GM04503 (cell line): ENCODE measurements around the gene SLC6A19.
"Not testable (repeated sequence)": the region's sequence is repeated elsewhere in the genome, so short reads cannot be mapped to it uniquely, and the experiment has no call there.

Source experiments
- DNase-seq: peaks from one replicate; pipeline ENCODE4 v3.0.0-alpha.2; 2012; ENCODE audit warnings: low read depth

Gene SLC6A19

DNA sequence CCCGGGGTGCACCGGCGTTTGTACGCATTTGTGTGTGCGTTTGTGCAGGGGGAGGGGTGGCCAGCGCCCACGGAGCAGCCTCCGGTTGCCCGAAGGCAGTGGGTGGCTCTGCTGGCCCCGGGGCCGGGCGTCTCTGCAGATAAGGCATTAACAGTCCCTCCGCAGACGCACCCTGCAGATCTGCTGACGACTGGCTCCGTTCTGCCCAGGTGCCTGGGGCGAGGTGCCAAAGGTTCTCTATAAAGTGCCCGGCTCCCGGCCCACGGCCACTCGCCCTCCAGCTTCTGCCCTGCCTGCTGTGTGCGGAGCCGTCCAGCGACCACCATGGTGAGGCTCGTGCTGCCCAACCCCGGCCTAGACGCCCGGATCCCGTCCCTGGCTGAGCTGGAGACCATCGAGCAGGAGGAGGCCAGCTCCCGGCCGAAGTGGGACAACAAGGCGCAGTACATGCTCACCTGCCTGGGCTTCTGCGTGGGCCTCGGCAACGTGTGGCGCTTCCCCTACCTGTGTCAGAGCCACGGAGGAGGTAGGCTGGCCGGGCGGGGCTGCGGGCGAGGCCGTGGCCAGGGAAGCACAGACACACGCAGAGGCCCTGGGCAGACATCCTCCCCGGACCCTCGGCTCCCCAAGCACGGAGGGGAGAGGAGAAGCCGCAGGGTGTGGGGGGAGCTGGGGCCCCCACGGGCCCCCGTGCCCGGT is at the start of gene SLC6A19:
TSS of gene SLC6A19 (plus strand) at position 269 of the 699 bp plus-strand sequence. CDS start at position 325, 56 bp downstream.
- DNase-seq = no peak

DNA sequence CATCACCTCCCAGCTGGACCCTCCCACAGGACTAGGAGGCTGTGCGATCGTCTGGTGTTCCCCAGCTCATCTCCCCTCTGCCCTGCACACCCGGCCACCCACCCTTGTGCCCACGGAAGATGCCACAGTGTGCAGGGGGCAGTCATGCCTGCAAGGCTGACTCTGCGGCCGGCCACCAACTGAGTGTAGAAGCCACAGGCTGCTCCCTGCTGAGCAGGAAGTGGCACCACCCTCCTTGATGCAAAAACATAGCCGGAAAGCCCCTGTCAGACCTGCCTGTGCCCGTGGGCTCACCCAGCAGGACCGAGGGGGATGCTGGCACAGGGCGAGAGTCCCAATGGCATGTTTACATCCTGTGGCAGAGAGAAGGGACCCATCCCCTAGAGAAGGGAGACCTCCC is 49.2 kb upstream of the SLC6A19 start:
- DNase-seq = no peak

DNA sequence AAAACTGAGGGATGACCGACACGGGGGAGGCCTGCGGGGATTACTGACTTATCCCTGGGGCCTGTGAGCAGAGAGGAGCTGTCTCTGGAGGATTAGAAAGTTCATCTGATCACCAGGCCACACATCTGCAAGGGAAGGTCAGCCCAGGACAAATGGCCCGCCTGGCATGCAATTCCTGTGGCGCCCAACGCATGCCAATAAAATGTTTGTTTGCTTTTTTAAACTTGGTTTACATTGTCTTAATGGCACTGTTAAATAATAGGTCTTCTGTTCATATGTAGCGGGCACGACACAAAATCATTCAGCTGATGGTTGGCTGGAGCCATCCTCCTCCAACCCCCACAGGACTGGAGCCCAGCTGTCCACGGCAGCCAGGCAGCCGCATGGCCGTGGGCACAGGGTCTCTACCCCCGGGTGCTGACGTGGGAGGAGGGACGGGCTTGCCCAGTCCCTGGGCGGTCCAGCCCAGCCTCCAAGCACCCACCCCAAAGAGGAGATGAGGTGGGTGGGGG is 48.6 kb upstream of the SLC6A19 start:
- DNase-seq = no peak

DNA sequence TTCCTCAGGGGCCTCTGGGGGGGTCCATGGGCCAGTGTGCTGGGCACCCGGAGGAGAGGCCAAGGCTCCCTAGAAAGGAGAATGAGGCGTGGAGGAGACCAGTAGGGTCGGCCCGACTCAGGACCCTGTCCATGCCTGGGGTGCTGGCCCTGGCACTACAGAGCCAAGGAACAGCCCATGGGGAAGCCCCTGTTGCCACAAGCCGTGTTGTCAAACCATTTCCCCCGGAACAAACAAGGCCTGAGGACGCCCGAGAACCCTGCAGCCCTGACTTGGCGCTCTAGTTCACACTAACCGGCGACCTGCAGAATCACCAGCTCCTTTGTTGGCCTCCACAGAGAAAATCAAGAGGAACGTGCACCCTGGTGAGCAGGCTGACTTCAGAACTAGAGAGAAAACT is 48.0 kb upstream of the SLC6A19 start:
- no peak for DNase-seq

DNA sequence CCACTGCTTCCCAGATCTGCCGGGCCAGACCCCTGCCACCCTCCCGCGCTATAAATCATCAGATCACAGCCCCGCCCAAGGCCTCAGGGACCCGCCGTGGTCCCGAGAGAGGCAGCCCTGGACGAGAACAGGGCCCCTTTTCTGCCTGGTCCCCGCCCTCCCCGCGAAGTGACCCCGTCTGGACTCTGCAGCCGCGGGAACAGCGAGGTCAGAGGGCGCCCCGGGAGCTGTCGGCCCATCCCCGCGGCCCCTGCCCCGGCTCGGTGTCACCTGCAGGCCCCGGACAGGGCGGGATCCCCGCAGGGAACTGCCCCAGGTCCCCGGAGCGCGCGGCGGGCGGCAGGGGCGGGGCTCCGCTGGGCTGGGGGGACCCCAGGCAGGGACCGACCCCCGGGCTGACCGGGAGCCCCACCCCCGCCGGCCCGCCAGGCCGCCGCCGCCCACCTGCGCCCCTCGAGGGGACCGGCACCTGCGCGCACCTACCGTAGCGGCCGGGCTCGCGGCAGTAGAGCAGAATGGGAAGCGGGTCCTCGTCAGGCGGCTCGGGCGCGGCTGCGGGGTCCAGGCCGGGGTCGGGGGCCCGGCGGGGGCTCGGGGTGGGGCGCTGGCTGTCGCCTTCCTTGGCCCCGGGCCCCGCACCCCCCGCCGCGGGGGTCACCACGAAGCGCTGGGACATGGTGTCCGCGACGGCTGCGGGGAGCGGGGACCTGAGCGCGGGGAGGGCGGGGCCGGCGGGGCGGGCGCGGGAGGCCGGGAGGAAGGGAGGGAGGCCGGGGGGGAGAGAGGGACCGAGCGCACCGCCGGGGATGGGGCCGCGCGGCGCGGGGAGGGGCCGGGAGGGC is 46.0 kb upstream of the SLC6A19 start:
- no peak for DNase-seq

DNA sequence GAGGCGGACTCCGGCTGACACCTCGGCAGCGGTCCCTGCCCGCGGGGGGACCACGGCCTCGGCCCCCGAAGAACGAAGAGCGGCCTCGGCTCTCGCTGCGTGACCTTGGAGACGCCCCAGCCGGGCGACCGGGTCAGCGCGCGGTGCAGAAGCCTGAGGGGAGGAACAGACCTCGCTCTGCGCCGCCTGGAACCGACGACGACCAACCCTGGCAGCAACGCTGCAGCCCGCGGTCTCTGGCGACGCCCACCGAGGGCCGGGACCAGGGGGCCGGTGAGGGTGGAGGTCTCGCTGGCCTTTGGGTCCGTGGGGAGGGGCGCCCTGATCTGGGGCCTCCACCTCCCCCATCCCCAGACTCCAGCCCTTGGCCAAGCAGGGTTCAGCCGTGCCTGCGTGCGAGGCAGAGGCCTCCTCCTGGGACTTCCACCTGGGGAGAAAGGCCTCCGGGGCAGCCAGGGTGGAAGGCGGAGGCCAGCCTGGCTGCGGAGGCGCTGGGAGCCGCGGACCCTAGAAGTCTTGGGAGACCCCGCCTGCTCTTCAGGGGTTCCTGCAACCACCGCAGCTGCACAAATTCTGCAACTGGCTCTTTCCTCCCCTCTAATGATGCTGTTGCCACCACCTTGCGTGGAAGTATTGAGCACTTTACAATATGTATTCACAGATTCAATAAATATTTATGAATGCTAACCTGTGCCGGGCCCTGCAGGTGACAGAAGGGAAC is 45.2 kb upstream of the SLC6A19 start:
- no peak for DNase-seq

DNA sequence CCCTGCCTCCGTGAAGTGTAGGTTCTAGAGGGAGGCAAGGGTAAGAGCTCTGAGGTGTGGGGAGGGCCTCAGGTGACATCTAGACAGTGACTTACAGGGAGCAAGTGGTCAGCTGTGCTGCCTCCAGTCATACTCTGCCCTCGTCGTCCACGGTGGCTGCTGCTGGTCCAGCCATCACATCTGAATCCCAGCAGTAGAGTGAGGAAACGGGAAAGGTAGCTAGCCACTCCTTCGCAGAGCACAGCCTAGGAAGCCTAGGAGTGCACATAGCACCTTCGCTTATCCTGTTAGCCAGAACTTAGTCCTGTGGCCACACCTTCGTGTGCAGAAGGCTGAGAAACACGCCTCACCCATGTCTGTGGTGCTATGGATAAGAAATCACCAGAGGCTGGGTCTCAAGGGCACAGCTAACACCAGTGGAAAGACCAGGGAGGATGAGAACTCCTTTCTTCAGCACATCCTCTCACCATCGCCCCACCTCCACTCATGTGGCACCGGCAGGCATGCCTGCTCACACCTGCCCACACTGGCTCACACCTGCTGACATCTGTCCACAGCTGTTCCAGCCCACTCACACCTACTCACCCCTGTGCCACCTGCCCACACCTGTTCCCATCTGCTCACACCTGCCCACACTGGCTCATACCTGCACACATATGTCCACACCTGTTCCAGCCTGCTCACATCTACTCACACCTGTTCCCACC is 44.5 kb upstream of the SLC6A19 start:
- DNase-seq = no peak

DNA sequence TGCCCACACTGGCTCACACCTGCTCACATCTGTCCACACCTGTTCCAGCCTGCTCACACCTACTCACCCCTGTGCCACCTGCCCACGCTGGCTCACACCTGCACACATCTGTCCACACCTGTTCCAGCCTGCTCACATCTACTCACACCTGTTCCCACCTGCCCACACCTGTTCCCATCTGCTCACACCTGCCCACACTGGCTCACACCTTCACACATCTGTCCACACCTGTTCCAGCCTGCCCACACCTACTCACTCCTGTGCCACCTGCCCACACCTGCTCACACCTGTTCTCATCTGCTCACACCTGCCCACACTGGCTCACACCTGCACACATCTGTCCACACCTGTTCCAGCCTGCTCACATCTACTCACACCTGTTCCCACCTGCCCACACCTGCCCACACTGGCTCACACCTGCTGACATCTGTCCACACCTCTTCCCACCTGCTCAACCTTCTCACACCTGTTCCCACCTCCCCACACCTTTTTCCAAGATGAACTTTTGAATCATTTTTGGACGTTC is 43.9 kb upstream of the SLC6A19 start:
- not testable (repeated sequence) for DNase-seq

DNA sequence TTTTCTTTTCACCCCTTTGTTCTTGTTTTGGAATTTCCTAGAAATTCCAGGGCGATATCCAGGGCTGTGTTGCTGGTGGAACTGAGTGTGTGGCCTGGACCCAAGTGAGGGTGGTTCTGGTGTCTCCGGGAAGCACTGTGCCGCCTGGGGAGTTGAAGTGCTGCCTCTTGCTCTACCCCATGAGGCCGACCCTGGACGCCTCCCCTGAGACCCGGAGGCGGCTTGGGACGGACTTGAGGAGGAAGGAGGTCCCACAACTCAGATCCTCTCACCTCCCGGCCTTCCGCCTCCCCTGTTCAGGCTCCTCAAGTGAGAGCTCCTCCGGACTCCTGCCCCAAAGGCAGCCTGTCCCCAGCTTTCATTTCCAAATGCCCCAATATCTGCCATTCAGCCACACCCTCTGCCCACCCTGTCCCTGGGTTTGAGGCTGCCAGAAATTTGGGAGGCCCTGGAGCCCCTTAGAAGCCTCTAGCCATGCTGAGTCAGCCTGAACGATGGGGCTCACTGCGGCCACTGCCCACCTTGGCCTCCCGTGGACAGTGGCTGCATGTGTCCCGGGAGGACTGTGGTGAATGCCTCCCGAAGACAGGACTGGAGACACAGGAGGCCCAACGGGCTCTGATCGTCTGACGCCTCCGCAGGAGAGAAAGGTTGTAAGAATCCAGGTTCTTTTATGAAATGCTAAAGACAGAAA is 42.6 kb upstream of the SLC6A19 start:
- no peak for DNase-seq

DNA sequence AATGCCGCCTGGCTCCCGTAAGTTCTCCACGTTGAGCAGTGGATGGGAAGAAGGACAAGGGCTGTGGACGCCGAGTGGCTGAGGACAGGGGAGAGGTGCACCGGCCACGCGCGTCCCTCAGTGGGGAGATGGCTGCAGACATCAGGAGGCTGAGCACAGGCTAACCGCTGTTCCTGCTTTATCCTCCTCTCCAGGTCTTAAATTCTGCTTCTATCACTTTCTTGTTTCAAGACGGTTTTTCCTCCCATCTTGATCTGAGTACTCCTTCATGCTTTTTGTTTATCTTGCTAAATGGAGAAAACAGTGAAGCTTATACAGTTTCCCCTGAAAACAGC is 42.1 kb upstream of the SLC6A19 start:
- DNase-seq = no peak

DNA sequence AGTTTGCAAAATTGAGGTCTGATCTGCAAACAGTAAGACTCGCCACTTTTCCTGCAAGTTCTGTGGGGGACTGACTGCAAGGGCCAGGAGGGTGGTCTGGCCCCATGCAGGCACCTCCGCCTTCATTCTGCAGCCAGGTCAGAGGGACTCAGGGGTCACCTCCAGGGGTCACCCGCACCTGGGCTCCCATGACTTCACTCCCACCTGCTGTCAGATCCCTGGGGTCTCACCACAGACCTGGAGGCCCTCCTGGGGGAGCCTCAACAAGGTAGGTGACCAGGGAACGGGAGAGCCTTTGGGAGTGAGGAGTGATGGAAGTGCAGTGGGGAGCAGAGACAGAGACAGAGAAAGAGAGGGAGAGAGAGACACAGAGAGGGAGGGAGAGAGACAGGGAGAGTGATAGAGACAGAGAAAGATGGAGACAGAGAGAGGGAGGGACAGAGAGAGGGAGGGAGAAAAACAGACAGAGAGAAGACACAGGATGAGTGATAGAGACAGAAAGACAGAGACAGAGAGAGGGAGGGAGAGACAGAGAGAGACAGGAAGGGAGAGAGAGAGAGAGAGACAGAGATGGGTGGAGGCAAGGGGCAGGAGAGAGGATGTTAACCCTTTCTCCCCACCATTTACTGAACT is 41.5 kb upstream of the SLC6A19 start:
- no peak for DNase-seq

DNA sequence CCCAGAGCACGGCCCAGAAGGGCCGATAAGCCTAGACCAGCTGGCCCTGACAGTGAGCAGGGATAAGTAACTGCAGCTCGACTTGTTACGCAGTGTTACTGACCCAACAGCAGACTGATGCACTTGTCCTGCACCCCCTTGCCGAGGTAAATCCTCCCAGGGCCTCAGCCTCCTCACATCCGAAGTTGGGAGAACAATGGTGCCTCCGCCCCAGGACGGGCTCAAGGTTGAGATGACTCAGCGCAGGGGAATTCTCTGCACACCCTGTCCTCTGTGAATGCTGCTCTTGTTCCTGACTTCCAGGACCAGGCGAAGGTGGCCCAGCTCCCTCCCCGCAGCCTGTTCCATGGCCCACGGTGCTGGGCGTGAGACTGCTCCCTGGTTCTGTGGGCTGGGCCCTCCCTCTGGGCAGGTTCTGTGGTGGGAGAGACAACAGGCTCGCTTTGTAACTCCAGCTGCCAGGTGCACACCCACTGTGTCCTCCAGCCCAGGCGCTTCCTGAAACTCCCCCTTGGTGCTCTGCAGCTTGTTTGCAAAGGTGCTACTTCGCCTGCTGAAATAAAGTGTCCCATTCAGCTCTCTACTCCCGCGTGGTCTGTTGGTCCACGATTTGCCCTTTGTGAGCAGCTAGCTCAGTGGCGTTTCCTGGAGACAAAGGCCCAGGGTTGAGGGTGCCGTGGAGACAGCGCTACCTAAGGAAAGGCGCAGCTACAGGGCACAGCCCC is 40.1 kb upstream of the SLC6A19 start:
- DNase-seq = no peak

DNA sequence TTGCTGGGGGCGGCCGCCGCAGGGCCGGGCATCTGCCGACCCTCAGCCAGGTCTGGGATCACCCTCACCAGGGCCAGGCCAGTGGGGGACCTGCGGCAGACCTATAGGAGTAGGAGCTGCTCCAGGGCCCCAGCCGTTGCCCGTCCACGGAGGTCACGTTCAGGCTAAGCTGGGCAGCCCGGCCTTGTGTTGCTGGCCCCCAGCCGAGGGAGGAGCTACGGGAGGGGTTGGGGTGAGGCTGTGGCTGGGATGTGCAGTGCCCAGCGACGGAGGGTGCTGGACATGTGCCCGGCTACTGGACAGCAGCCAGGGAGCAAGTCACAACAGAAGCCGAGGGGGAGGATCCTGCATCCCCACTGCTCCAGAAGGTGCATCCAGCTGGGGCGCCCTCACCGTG is 39.6 kb upstream of the SLC6A19 start:
- DNase-seq = no peak

DNA sequence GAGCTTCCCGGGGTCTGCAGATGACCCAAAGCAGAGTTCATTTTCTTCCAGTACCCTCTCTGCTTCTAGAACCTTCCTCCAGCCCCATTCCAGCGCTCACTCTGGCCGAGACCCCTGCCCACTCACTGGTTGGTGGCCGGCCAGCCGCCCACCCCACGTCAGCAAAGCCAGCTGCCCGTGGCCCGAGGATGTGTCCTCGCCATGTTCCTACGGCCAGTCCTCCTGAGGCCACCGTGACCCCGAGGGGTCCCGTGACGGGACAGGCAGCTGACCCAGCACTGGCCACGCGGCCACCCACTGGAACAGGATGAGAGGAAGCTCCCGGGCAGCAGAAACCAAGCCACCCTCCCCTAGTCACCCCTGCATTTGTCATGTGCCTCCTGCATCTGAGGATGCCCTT is 39.1 kb upstream of the SLC6A19 start:
- no peak for DNase-seq

DNA sequence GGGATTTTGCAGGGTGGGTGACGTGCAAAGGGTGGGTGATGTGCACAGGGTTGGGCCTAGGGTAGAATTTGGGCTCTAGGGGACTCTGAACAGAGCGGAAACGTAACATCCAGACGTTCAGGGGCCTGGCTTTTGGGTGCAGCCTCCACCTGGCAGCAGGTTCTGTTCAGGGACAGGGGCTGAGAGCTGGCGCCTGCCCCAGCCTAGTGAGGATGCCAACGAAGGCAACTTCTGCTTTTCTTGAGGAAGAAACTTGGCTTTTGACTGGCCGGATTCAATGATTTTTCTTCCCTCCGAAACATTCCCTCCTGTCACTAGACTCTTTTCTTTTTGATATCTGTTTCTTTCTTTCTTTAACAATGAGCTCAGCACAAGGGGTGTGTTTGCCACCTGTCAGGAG is 38.6 kb upstream of the SLC6A19 start:
- no peak for DNase-seq

DNA sequence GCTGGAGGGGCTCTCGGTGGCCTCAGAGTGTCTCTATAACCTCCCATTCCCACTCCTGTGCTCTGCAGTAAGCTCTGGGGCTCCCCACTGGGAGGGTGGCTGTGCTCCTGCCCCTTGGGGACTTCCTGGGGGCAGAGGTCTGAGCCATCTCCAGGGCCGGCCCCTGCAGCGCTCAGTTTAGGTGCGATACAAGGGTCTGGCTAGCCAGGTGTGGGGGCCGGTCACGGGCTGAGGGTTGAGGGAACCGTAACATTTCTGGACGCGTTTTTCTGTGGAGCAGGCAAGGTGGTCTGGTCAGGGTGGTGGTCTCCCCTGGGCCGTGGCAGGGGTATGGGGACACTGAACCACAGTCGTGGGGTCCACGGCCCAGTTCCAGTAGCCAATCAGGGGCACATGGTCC is 38.0 kb upstream of the SLC6A19 start:
- DNase-seq = no peak

DNA sequence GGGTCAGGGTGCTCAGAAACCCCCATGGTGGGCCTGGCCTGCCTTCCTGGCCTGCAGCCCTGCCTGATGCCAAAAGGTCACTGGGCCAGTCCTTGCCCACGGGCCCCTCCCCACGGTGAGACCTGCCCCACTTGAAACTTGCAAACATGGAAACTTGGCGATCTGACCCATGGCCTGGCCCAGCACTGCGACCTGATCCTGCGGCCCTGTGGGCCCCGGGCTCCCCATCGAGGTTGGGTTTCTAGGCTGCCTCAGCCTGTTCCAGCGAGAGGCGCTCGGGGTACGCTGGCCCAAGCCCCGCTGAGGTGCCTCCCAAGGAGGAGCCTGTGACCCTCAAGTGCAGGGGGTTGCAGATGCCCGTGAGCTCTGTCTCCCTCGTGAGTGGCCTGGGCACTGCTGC is 37.5 kb upstream of the SLC6A19 start:
- DNase-seq = no peak

DNA sequence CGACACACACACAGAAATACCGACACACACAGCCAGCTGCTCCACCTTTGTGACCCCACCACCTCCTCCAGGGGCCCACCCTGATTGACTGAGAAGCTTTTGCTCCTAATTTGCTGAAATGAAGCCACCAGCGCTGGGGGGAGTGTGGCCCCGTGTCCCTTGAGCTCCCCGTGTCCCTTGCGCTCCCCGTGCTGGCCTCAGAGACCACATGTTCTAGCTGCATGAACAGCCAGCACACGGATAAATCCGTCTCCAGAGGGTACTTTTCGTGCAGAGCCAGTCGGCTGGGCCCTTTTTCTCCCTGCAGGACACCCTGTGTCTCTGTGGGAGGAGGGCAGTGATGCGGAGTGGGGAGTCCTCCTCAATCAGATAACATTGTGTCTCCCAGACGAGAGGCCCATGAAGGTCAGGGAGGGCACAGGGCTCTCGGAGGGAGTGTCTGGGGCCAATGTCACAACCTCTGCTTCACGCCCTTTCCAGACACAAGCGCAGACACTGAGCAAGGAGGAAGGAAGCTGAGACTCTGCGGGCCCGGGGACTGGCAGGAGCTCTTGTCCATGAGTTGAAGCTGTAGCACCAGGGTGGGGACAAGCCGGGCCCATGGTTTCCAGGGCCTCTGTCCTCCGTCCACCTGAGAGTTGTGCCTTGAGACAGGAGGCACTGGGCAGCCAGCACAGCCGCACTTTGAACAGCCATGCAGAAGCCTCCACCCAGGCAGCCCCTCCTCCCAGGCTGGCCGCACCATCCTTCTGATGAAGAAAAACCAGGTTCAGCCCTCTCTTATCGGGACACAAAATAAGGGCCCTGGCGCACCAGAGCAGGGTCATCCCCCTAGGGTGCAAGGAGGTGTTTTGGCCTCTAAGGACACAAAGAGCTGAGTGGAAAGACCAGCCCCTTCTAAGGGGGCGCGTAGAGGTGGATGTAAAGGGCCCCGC is 36.4 kb upstream of the SLC6A19 start:
- no peak for DNase-seq

DNA sequence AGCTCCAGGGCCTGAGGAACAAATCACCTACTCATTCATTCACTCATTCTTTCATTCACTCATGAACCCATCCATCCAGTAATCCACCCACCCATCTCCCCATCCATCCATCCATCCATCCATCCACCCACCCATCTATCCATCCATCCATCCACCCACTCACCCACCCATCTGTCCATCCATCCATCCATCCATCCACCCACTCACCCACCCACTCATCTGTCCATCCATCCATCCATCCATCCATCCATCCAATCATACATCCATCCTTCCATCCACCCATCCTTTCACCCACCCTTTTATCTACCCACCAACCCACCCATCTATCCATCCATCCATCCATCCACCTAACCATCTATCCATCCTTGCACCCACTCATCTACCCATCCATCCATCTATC is 35.5 kb upstream of the SLC6A19 start:
- DNase-seq = no peak
